NCI-H510A (cell line): ENCODE results near the gene SLPI.

Experiments
- DNase-seq: peaks from one replicate; lab custom pipeline; 2025; lab: John Stamatoyannopoulos, UW

Gene SLPI

GRCh38 chr20:45269754-45270270 is 15.4 kb upstream of the SLPI start:
- no peak for DNase-seq

GRCh38 chr20:45269056-45269455 is 14.7 kb upstream of the SLPI start:
- DNase-seq = no peak

- DNase-seq = no peak
These were observed 14.2 kb upstream of the SLPI start for GRCh38 chr20:45268531-45268930.

GRCh38 chr20:45266977-45267376 is 12.6 kb upstream of the SLPI start:
- DNase-seq = no peak

GRCh38 chr20:45263556-45264266 is 9.3 kb upstream of the SLPI start:
- no peak for DNase-seq

- DNase-seq = no peak
These were observed 4.3 kb upstream of the SLPI start for GRCh38 chr20:45258664-45259063.

GRCh38 chr20:45258259-45258658 is 3.9 kb upstream of the SLPI start:
- DNase-seq = no peak

- no peak for DNase-seq
These were observed 3.3 kb upstream of the SLPI start for GRCh38 chr20:45257711-45258110.

GRCh38 chr20:45257161-45257560 is 2.8 kb upstream of the SLPI start:
- DNase-seq = no peak

- DNase-seq = no peak
These were observed 1.1 kb downstream of the SLPI start for GRCh38 chr20:45253261-45253660.

GRCh38 chr20:45251884-45252560 is 2.3 kb downstream of the SLPI start:
- DNase-seq = no peak

GRCh38 chr20:45248609-45249008 is 5.8 kb downstream of the SLPI start:
- DNase-seq = no peak

- DNase-seq = no peak
These were observed 6.5 kb downstream of the SLPI start for GRCh38 chr20:45247865-45248264.

GRCh38 chr20:45246109-45246508 is 8.3 kb downstream of the SLPI start:
- no peak for DNase-seq

- DNase-seq = no peak
These were observed 16.2 kb downstream of the SLPI start for GRCh38 chr20:45238139-45238538.

- no peak for DNase-seq
These were observed 18.4 kb downstream of the SLPI start for GRCh38 chr20:45235995-45236394.

GRCh38 chr20:45230631-45231030 is 23.7 kb downstream of the SLPI start:
- DNase-seq = no peak

GRCh38 chr20:45229264-45230056 is 24.9 kb downstream of the SLPI start:
- no peak for DNase-seq

GRCh38 chr20:45226287-45226686 is 28.1 kb downstream of the SLPI start:
- no peak for DNase-seq

- no peak for DNase-seq
These were observed 31.2 kb downstream of the SLPI start for GRCh38 chr20:45223136-45223535.

- no peak for DNase-seq
These were observed 33.3 kb downstream of the SLPI start, which contains the start of gene SEMG2 for GRCh38 chr20:45221076-45221475. Gene SEMG2 (plus strand): TSS chr20:45221373. CDS start chr20:45221390, 17 bp downstream.

- DNase-seq = no peak
These were observed 35.7 kb downstream of the SLPI start for GRCh38 chr20:45218636-45219035.

GRCh38 chr20:45218124-45218523 is 36.2 kb downstream of the SLPI start:
- DNase-seq = no peak
